HG02885 (cell line): ENCODE data around the gene CAMTA1.

ENCODE experiments used
- ATAC-seq: cut with Tn5 transposase; IDR thresholded peaks from one replicate; pipeline ENCODE4 v1.9.1; 2021; ENCODE audit warnings: mild to moderate bottlenecking; ENCODE audit not compliant: unreplicated experiment, poor library complexity

The CAMTA1 gene

GRCh38 chr1:7207875-7208646, 422.8 kb downstream of the CAMTA1 start:
- no peak for ATAC-seq

DNA sequence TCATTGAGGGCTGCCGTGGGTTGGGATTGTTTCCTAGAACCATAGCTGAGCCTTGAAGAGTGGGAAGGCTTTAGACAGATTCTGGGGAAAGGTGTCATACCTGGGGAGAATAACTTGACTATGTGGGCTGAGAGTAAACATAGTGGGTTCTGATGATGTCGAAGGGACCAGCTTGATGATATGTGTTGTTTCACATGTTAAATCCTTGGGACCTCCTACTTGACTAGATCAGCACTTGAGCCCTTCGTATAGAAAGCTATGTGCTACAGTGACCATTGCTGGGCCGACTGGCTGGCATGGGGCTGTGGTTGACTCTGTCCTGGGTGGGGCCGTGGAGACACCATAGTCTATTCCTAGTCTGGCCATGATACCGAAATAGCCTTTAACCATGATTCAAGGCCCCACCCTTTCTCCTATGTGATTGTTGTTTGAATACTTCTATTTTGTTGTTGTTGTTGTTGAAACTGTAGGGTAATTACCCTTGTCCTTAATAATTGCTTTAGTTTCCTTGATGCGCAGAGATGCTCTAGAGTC, 423.5 kb downstream of the CAMTA1 start:
- ATAC-seq: no peak

GRCh38 chr1:7209336-7209735, 424.1 kb downstream of the CAMTA1 start:
- ATAC-seq: no peak

- ATAC-seq: no peak
Observed at GRCh38 chr1:7218210-7218832, 433.1 kb downstream of the CAMTA1 start.

- ATAC-seq: no peak
Observed at GRCh38 chr1:7219031-7219430, 433.8 kb downstream of the CAMTA1 start.

- ATAC-seq: no peak
Observed at GRCh38 chr1:7220007-7220406, 434.8 kb downstream of the CAMTA1 start.

DNA sequence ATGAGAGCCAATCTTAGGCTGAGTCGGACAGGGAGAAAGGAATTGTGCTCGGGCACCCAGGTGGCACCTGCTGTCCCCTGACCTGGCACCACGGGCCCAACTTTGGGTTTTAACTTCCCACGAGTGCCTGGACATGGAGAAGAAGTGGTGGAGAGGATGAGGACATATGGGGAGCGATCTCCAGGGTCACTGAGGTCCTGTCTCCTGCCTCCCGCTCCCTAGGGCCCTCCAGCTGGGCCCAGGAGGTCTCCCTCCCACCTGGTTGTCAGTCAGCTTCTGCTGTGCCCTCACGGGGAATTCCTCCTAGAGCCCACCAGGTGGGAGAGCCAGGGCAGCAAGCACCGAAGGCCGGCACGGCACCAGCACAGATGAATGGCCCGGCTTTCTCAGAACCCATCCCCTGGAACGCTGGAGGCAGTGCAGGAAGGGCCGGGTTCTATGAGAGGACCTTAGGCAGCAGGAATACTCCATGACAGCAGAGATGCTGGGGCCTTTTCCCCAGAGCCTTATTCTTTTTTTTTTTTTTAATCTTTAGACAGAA, 435.5 kb downstream of the CAMTA1 start:
- ATAC-seq: no peak

- no peak for ATAC-seq
Observed at GRCh38 chr1:7221826-7222694, 436.8 kb downstream of the CAMTA1 start.

DNA sequence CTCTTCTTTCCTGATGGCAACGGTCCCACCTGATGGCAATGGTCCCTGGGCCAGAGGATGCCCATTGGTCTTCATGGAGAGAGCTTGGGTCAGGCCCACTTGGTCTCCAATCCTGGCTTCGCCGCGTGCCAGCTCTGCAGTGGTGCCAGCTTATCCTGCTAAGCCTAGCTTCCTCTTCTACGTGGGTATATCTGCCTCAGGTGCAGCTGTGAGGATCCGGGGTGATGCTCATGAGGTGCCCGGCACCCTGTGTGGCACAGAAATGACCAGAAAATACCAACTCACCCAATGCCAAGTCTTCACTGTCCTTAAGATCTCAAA, 437.4 kb downstream of the CAMTA1 start:
- no peak for ATAC-seq

GRCh38 chr1:7223334-7224080, 438.3 kb downstream of the CAMTA1 start:
- no peak for ATAC-seq

- ATAC-seq: no peak
Observed at GRCh38 chr1:7224081-7224534, 438.9 kb downstream of the CAMTA1 start.

GRCh38 chr1:7224644-7225043, 439.4 kb downstream of the CAMTA1 start:
- ATAC-seq: no peak

GRCh38 chr1:7225711-7226505, 440.7 kb downstream of the CAMTA1 start:
- no peak for ATAC-seq

DNA sequence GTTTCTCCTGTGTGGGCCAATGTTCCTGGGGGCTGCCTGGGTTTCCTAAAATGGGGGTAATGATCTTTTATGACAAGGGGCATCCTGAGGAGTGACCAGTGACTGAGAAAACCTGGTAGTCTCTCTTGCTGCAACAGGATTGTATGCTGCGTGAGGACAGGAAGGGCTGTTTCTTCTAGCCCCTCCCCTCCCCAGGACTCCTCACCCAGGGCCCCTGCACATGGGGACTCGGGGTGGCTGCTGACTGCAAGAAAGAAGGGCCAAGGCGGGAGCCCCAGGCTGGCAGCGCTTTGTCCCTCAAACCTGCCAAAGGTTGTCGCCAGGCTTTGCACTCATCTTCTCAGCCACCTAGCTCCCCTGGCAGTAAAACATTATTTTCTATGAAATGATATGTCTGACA, 442.4 kb downstream of the CAMTA1 start:
- ATAC-seq: no peak

DNA sequence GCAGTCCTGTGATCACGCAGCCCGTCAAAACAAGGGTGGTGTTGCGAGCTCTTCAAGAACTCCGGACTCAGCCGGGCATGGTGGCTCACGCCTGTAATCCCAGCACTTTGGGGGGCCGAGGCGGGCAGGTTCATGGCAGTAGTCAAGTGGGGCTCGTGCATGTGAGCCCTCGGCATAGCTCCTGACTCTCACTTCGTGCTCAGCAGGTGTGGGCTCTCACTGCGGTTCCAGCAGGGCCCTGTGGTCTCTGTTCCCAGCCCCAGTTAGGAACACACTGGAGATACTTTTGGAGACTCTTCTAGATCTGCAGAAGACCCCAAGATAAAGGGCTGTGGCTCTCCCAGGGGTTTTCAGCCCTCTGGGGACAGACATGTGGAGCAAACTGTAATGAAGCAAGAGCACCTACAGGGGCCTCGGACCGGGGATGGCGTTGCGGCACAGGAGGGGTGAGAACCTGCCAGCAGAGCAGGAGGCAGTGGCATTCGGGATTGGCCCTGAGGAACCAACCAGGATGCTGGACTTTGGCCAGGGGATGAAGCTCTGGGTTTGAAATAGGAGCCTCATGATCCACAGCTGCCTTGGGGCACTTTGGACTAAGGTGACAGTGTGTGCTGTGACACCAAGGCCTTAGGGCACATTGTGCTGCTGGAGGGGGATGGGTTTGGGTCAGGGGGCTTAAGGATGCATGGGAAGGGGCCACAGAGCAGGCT, 443.2 kb downstream of the CAMTA1 start:
- no peak for ATAC-seq

- no peak for ATAC-seq
Observed at GRCh38 chr1:7229186-7229585, 443.9 kb downstream of the CAMTA1 start.

DNA sequence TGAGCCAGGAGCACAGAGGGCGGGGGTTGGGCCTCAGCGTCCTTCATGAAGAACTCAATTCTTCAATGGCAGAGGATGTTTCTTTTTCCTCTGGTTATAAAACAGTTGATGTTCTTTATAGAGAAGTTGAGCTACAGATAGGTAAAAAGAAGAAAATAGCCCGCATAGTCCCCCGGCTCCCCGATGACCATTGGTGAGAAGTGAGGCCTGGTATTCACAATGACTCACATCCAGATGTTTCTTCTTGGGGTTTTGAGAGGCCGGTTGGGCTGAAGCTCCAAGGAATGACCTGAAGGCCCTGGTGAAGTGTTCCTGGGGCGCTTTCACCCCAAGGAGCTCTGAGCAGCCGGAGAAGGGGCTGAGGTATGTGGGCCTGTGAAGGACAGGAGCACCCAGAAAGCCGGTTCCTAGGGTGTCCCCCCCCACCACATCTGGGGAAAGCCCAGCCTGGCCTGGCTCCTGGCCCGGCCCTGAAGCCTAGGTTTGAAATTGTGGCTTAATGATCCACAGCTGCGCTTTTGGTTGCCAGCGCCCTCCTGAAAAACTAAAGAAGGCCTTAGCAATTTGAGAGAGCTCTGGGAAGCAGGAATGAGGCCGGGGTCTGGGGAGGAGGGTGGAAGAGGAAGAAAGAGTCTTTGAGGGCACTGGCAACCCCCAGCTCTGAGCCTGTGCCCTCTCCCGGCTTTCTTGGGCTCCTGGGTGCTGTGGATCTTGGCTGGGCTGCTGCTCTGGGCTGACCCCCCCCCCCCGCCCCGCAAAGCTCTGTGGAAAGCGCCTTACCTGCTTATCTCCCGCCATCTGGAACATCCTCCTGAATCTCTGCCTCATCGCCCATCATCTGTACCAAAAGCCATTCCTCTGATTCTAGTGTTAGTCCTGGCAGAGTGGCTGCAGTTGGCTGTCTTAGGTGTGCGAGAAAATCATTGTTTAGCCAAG, 444.7 kb downstream of the CAMTA1 start:
- ATAC-seq: no peak
